IMR-90 (cell line): ENCODE measurements around the gene ITPR3. TPM values are rescaled to one million over a fixed set of nuclear protein-coding genes. Genes with fewer than 3 reads are reported as not detected.

ENCODE experiments used
- ATAC-seq: fragments of 200-7000 bp; cut with Tn5 transposase; 2 replicates; pipeline ENCODE4 v1.9.1; 2020; ENCODE audit warnings: low read depth, mild to moderate bottlenecking, moderate library complexity
- BruUV-seq: library from RNA; stranded (reverse); fragments of 400-500 nt; replicated peaks from 2 replicates; lab custom pipeline; 2021; lab: Mats Ljungman, UMichigan
- CTCF ChIA-PET: fragments of 300-600 bp; formaldehyde crosslinking; extraction: SDS; loops from one replicate; lab custom pipeline; 2021; ENCODE audit warnings: antibody characterized with exemption; lab: Yijun Ruan, JAX
- POLR2A ChIA-PET: fragments of 300-600 bp; sonication (Branson Sonifier 250); formaldehyde crosslinking; loops from one replicate; lab custom pipeline; 2022; ENCODE audit warnings: antibody characterized with exemption; ENCODE audit not compliant: unreplicated experiment; lab: Charles Lee
- DNase-seq: peaks from one replicate; pipeline ENCODE4 v3.0.0; 2013
- H2AFZ ChIP-seq: replicated peaks from 2 replicates; pipeline ENCODE3; 2013; ENCODE audit warnings: low read length, mild to moderate bottlenecking; ENCODE audit not compliant: poor library complexity
- H2AK5ac ChIP-seq: 2 replicates; pipeline ENCODE4 v1.6.1; 2013; ENCODE audit warnings: low read depth, low read length, inconsistent platforms
- H2AK9ac ChIP-seq: replicated peaks from 2 replicates; pipeline ENCODE3; 2013; ENCODE audit warnings: mild to moderate bottlenecking, low read depth, low read length, moderate library complexity; ENCODE audit not compliant: poor library complexity
- H2BK120ac ChIP-seq: 2 replicates; pipeline ENCODE4 v1.6.1; 2013; ENCODE audit warnings: low read depth, low read length, inconsistent platforms
- H2BK15ac ChIP-seq: 3 replicates; pipeline ENCODE4 v1.6.1; 2013; ENCODE audit warnings: low read depth, low read length, inconsistent platforms
- H2BK20ac ChIP-seq: 2 replicates; pipeline ENCODE4 v1.6.1; 2013; ENCODE audit warnings: low read depth, mild to moderate bottlenecking, inconsistent platforms, low read length, moderate library complexity
- H2BK5ac ChIP-seq: 2 replicates; pipeline ENCODE4 v1.6.1; 2013; ENCODE audit warnings: mild to moderate bottlenecking, low read depth, low read length, inconsistent platforms; ENCODE audit not compliant: poor library complexity, severe bottlenecking
- H3K14ac ChIP-seq: replicated peaks from 2 replicates; pipeline ENCODE4 v1.6.1; 2013; ENCODE audit warnings: low read depth, low read length, inconsistent platforms
- H3K18ac ChIP-seq: 2 replicates; pipeline ENCODE4 v1.6.1; 2013; ENCODE audit warnings: low read depth, low read length, control low read depth
- H3K23ac ChIP-seq: 2 replicates; pipeline ENCODE4 v1.6.1; 2013; ENCODE audit warnings: low read depth, low read length, inconsistent platforms
- H3K27ac ChIP-seq: 2 replicates; pipeline ENCODE4 v1.5.1; 2013; ENCODE audit warnings: mild to moderate bottlenecking, control low read depth, low read length; ENCODE audit not compliant: insufficient read depth
- H3K27me3 ChIP-seq: 2 replicates; pipeline ENCODE4 v1.6.1; 2013; ENCODE audit warnings: low read length; ENCODE audit not compliant: control insufficient read depth, insufficient read depth
- H3K36me3 ChIP-seq: 2 replicates; pipeline ENCODE4 v1.6.1; 2013; ENCODE audit warnings: low read length, mixed read lengths; ENCODE audit not compliant: control insufficient read depth, insufficient read depth
- H3K4ac ChIP-seq: 2 replicates; pipeline ENCODE4 v1.6.1; 2013; ENCODE audit warnings: low read depth, low read length, inconsistent platforms
- H3K4me1 ChIP-seq: 2 replicates; pipeline ENCODE4 v1.6.1; 2013; ENCODE audit warnings: low read length, mixed read lengths; ENCODE audit not compliant: control insufficient read depth, insufficient read depth
- H3K4me2 ChIP-seq: 2 replicates; pipeline ENCODE4 v1.6.1; 2013; ENCODE audit warnings: low read depth, mild to moderate bottlenecking, control low read depth, low read length, moderate library complexity
- H3K4me3 ChIP-seq: 2 replicates; pipeline ENCODE4 v1.5.1; 2013; ENCODE audit warnings: low read depth, mild to moderate bottlenecking, control low read depth, low read length, moderate library complexity; ENCODE audit not compliant: insufficient read depth
- H3K56ac ChIP-seq: 2 replicates; pipeline ENCODE4 v1.6.1; 2013; ENCODE audit warnings: low read length, inconsistent platforms; ENCODE audit not compliant: insufficient read depth; ENCODE audit errors: extremely low read depth
- H3K79me1 ChIP-seq, 2 experiments: 2 replicates each; pipeline ENCODE4 v1.6.1; 2013; ENCODE audit warnings: low read length in 2 of 2, inconsistent platforms in 1 of 2, low read depth in 1 of 2
- H3K9ac ChIP-seq: 2 replicates; pipeline ENCODE4 v1.6.1; 2013; ENCODE audit warnings: low read depth, low read length, control low read depth
- H3K9me1 ChIP-seq: 2 replicates; pipeline ENCODE4 v1.6.1; 2013; ENCODE audit warnings: low read length, inconsistent platforms; ENCODE audit not compliant: insufficient read depth
- H3K9me3 ChIP-seq: 2 replicates; pipeline ENCODE4 v1.6.1; 2013; ENCODE audit warnings: low read length; ENCODE audit not compliant: control insufficient read depth, insufficient read depth
- H4K20me1 ChIP-seq: 2 replicates; pipeline ENCODE4 v1.6.1; 2013; ENCODE audit warnings: low read length, inconsistent platforms; ENCODE audit not compliant: insufficient read depth
- H4K5ac ChIP-seq: 2 replicates; pipeline ENCODE4 v1.6.1; 2013; ENCODE audit warnings: mild to moderate bottlenecking, low read depth, low read length, control low read depth
- H4K8ac ChIP-seq, 2 experiments: 2 replicates each; pipeline ENCODE4 v1.6.1; 2013; ENCODE audit warnings: low read depth in 2 of 2, low read length in 2 of 2, control low read depth in 1 of 2, inconsistent platforms in 1 of 2
- H4K91ac ChIP-seq: 2 replicates; pipeline ENCODE4 v1.6.1; 2013; ENCODE audit warnings: low read depth, low read length, inconsistent platforms; ENCODE audit not compliant: insufficient read depth
- BHLHE40 ChIP-seq: fragments of 150-350 bp; IDR thresholded peaks from 2 replicates; pipeline ENCODE4 v1.6.1; 2016; ENCODE audit warnings: mild to moderate bottlenecking, low read depth, low read length
- CEBPB ChIP-seq: IDR thresholded peaks from 2 replicates; pipeline ENCODE4 v1.6.1; 2012; ENCODE audit warnings: low read depth, low read length, improper control_type of control experiment
- CHD1 ChIP-seq: IDR thresholded peaks from 2 replicates; pipeline ENCODE4 v1.6.1; 2012; ENCODE audit warnings: low read depth, low read length, improper control_type of control experiment
- CTCF ChIP-seq: conservative IDR thresholded peaks from 2 replicates; pipeline ENCODE4 v1.5.1; 2012; ENCODE audit warnings: mild to moderate bottlenecking, low read depth, low read length, improper control_type of control experiment
- ELK1 ChIP-seq: fragments of 150-350 bp; IDR thresholded peaks from 2 replicates; pipeline ENCODE4 v1.6.1; 2016; ENCODE audit warnings: low read depth, mild to moderate bottlenecking, low read length, moderate library complexity, borderline replicate concordance
- FOS ChIP-seq: fragments of 150-350 bp; IDR thresholded peaks from 2 replicates; pipeline ENCODE4 v1.6.1; 2016; ENCODE audit warnings: low read depth, low read length
- MAFK ChIP-seq: IDR thresholded peaks from 2 replicates; pipeline ENCODE4 v1.6.1; 2012; ENCODE audit warnings: low read depth, low read length, improper control_type of control experiment
- MAZ ChIP-seq: IDR thresholded peaks from 2 replicates; pipeline ENCODE4 v1.6.1; 2012; ENCODE audit warnings: low read depth, mild to moderate bottlenecking, low read length, improper control_type of control experiment, moderate library complexity, borderline replicate concordance
- POLR2A ChIP-seq: IDR thresholded peaks from 2 replicates; pipeline ENCODE4 v1.6.1; 2012; ENCODE audit warnings: mild to moderate bottlenecking, low read depth, low read length
- RAD21 ChIP-seq: IDR thresholded peaks from 2 replicates; pipeline ENCODE4 v1.6.1; 2012; ENCODE audit warnings: low read length, improper control_type of control experiment
- RCOR1 ChIP-seq: IDR thresholded peaks from 2 replicates; pipeline ENCODE4 v1.6.1; 2012; ENCODE audit warnings: mild to moderate bottlenecking, low read length, improper control_type of control experiment; ENCODE audit not compliant: insufficient replicate concordance
- RFX5 ChIP-seq: IDR thresholded peaks from 2 replicates; pipeline ENCODE4 v1.8.0; 2012; ENCODE audit warnings: low read depth, mild to moderate bottlenecking, low read length, moderate library complexity
- SMC3 ChIP-seq: fragments of 150-350 bp; IDR thresholded peaks from 2 replicates; pipeline ENCODE4 v1.6.1; 2016; ENCODE audit warnings: low read depth, mild to moderate bottlenecking, antibody characterized with exemption, low read length, moderate library complexity
- WGBS, 2 experiments: methylation state at CpG; one replicate each; pipeline versions ENCODE4 v1.1.5 to v1.1.7; 2013; ENCODE audit warnings: missing lambda C conversion rate in 2 of 2; ENCODE audit not compliant: insufficient read length in 1 of 2; ENCODE audit errors: extremely low coverage in 2 of 2; 5-methylcytosine and 5-hydroxymethylcytosine counted together
- dilution Hi-C: fragments of 300-500 bp; cut with HindIII; formaldehyde crosslinking; loops from one replicate; pipeline ENCODE4 v1.14.3; 2018; ENCODE audit warnings: low sequenced_read_pairs; ENCODE audit not compliant: unreplicated experiment
- in situ Hi-C: fragments of 300-500 bp; cut with MboI; formaldehyde crosslinking; loops from 3 replicates; pipeline ENCODE4 v1.14.3; 2019; ENCODE audit warnings: low sequenced_read_pairs, inconsistent platforms, mixed read lengths
- intact Hi-C: fragments of 100-400 bp; cut with micrococcal nuclease; formaldehyde crosslinking; loops from 2 replicates; pipeline ENCODE4 v1.10.0; 2022
- polyA plus RNA-seq, 3 experiments: library from polyadenylated mRNA; depleted of rRNA; stranded (reverse); fragments of >200 nt; gene quantifications; 2 replicates each; pipeline ENCODE4 v1.2.3, GENCODE V29; 2012; ENCODE audit warnings: low replicate concordance in 1 of 3
- total RNA-seq: library from RNA; depleted of rRNA; stranded (reverse); fragments of >200 nt; gene quantifications from 2 replicates; pipeline ENCODE4 v1.2.3, GENCODE V29; 2012

Gene ITPR3
- total and polyA plus RNA-seq, 2 of the 4 experiments (the other 2 are of a cell fraction): 1.6 to 3.7 TPM

GRCh38 chr6:33705955-33706725, 85.0 kb downstream of the ITPR3 start (continued):
- TF ChIP-seq RAD21: no peak

GRCh38 chr6:33707771-33708170, 86.6 kb downstream of the ITPR3 start:
- no CpG with 5 or more reads among the region's 5 CpGs for WGBS, 2 experiments
- H3K9ac ChIP-seq: no peak overlapping the region
- no peak overlapping the region for H3K27ac ChIP-seq
- H4K5ac ChIP-seq: no peak overlapping the region
- in situ Hi-C loops: loop anchor here (10.0 kb wide), 1 partner anchor 253 kb away; the partner anchor contains the start of gene ZBTB9
- H2BK20ac ChIP-seq: no peak overlapping the region
- DNase-seq (no peak), ATAC-seq (no peak)
- peaks cover 7% of the 10 kb centered on the region for H3K4me1 ChIP-seq
- BruUV-seq: no TSS peak
- no peak overlapping the region for H3K56ac ChIP-seq
- H3K4me3 ChIP-seq: no peak overlapping the region
- no peaks in the 10 kb centered on the region for H4K20me1 ChIP-seq
- H2AFZ ChIP-seq: no peak overlapping the region
- H3K18ac ChIP-seq: no peak overlapping the region
- H4K8ac ChIP-seq: no peak overlapping the region
- H2BK120ac ChIP-seq: no peak overlapping the region
- CTCF ChIA-PET: no interaction called here
- H3K27me3 ChIP-seq: no peaks in the 10 kb centered on the region
- no peak overlapping the region for H4K91ac ChIP-seq
- no peak overlapping the region for H2AK9ac ChIP-seq
- H3K79me1 ChIP-seq: peaks cover 17 to 50% of the 10 kb centered on the region in 2 experiments
- no peak overlapping the region for H3K23ac ChIP-seq
- H2BK15ac ChIP-seq: no peak overlapping the region
- intact Hi-C loops: no loop called here
- H3K4ac ChIP-seq: no peak overlapping the region
- POLR2A ChIA-PET: no interaction called here
- H3K4me2 ChIP-seq: no peak overlapping the region
- no peak overlapping the region for H3K14ac ChIP-seq
- H2AK5ac ChIP-seq: no peak overlapping the region
- peaks cover 15% of the 10 kb centered on the region for H3K9me1 ChIP-seq
- dilution Hi-C loops: no loop called here
- H3K36me3 ChIP-seq: peaks cover 9% of the 10 kb centered on the region
- H2BK5ac ChIP-seq: no peak overlapping the region
- H3K9me3 ChIP-seq: no peaks in the 10 kb centered on the region
- TF ChIP-seq ELK1: no peak
- TF ChIP-seq RCOR1: no peak
- no peak for TF ChIP-seq BHLHE40
- TF ChIP-seq RFX5: no peak
- no peak for TF ChIP-seq POLR2A
- TF ChIP-seq SMC3: no peak
- no peak for TF ChIP-seq CEBPB
- TF ChIP-seq RAD21: no peak
- no peak for TF ChIP-seq CTCF
- no peak for TF ChIP-seq MAFK
- no peak for TF ChIP-seq CHD1
- TF ChIP-seq MAZ: no peak
- TF ChIP-seq FOS: no peak
